ENCODE results near the gene HHATL.

DNA sequence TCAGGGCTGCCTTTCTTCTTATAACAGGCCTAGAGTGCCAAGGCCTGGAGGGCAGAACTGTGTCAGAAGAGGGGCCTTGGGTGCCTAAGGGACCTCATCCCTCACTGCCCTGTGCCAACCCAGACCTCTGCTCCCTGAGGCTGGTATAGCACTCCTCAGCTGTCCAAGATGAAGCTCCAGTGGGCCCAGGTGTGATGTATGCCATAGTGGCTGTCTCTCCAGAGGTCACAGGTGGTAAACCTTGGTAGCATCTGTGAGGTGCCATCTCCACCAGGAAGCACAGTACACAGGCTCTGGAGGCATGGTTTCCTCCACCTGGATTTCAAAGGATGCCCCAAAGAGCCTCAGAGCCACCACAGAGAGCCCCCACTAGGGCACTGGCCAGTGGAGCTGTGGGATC lies 29.5 kb downstream of the HHATL start:
- TF ChIP-seq CTCF (conservative IDR thresholded peaks at IDR 0.05; ENCODE audit: low read depth, low read length) (no peak), EZH2 (IDR thresholded peaks at IDR 0.05; ENCODE audit: borderline replicate concordance, low read depth, low read length, poor library complexity, severe bottlenecking) (no peak)
